Thyroid gland (tissue), 4 donors: ENCODE results near the gene NPHS1. TPM values are rescaled to one million over a fixed set of nuclear protein-coding genes. Genes with fewer than 3 reads are reported as not detected.
"Not testable (repeated sequence)": the region's sequence is repeated elsewhere in the genome, so short reads cannot be mapped to it uniquely, and the experiment has no call there.

Experiments
- DNase-seq, 2 donors: peaks; one replicate each; pipeline ENCODE4 v3.0.0-alpha.2; 2019
- H3K27ac ChIP-seq, 3 donors: fragments of 200-600 bp; sonication (generic); 1 replicate in 2 of 3; 2 replicates in 1 of 3; pipeline ENCODE4 v1.5.1; 2016 to 2019; ENCODE audit warnings: mild to moderate bottlenecking in 1 of 3, moderate library complexity in 1 of 3
- H3K27me3 ChIP-seq: fragments of 200-600 bp; sonication (generic); one replicate; pipeline ENCODE4 v1.5.1; 2019
- H3K36me3 ChIP-seq, 2 donors: fragments of 200-600 bp; sonication (generic); one replicate each; pipeline ENCODE4 v1.5.1; 2016 to 2019
- H3K4me1 ChIP-seq, 2 donors: fragments of 200-600 bp; sonication (generic); one replicate each; pipeline ENCODE4 v1.5.1; 2017 to 2019
- H3K4me3 ChIP-seq, 3 donors: fragments of 200-600 bp; sonication (generic); replicated peaks in 1 of 3; 1 replicate in 2 of 3; 2 replicates in 1 of 3; pipeline ENCODE4 v1.5.1; 2016; ENCODE audit warnings: mild to moderate bottlenecking in 1 of 3
- H3K9me3 ChIP-seq: fragments of 200-600 bp; sonication (generic); one replicate; pipeline ENCODE4 v1.5.1; 2017
- CTCF ChIP-seq, 6 experiments: fragments of 200-600 bp in 3 of 6; fragments of 450-650 bp in 3 of 6; sonication (generic) in 3 of 6; IDR thresholded peaks; one replicate each; pipeline ENCODE4 v1.5.1; 2016 to 2019; ENCODE audit warnings: antibody characterized with exemption in 6 of 6, mild to moderate bottlenecking in 2 of 6, inconsistent platforms in 1 of 6, moderate library complexity in 1 of 6
- POLR2A ChIP-seq, 2 donors: fragments of 450-650 bp; IDR thresholded peaks; one replicate each; pipeline ENCODE4 v1.6.1; 2017; ENCODE audit warnings: antibody characterized with exemption in 2 of 2, mild to moderate bottlenecking in 2 of 2, moderate library complexity in 1 of 2
- WGBS, 2 donors: methylation state at CpG; one replicate each; pipeline ENCODE4 v1.1.5; 2017; 5-methylcytosine and 5-hydroxymethylcytosine counted together
- intact Hi-C: fragments of 100-400 bp; cut with DNase I; formaldehyde crosslinking; loops from one replicate; pipeline ENCODE4 v1.15.1; 2023
- total RNA-seq, 4 donors: library from RNA; depleted of rRNA; stranded (reverse); fragments of >200 nt; gene quantifications; one replicate each; pipeline ENCODE4 v1.2.3, GENCODE V29; 2016

NPHS1 gene
- total RNA-seq, 4 donors from 2014 or later = not detected

DNA sequence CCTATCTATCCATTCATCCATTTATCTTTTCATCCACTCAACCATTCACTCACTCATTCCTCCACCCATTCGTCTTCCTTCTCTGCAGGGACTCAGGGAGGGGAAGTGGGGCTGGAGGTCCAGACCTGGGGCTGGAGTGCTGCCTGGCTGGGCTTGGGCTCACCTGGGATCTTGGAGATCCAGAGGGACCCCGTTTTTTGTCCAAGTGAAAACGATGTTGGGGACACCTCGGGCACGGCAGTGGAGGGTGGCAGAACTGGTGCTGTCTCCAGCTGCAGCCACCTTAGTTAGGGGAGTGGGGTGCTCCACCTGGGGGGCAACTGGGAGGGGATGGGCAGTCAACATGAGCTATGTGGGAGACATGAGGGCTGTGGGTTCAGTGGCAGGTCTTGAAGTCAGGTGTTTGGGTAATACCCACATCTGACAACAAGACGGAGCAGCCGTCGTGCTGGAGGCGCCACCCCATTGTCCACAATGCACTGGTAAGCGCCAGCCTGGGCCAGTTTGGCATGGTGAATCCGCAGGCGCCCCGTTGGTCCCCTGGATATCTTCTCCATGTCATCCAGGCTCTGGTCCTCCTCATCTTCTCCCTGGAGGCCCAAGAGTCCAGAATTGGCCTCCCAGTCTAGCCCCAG is 10.2 kb downstream of the NPHS1 start:
- TF ChIP-seq POLR2A (IDR thresholded peaks at IDR 0.05) = no peak
- TF ChIP-seq CTCF (IDR thresholded peaks at IDR 0.05) = no peak
- Histone ChIP-seq H3K27ac (no peak overlapping the region), H3K27me3 (peaks cover 17% of the 10 kb centered on the region), H3K9me3 (no peaks in the 10 kb centered on the region), H3K4me3 (no peak overlapping the region), H3K36me3 (no peaks in the 10 kb centered on the region), H3K4me1 (peaks cover 10 to 13% of the 10 kb centered on the region in 2 donors)
- no peak for DNase-seq
- 78 to 79% methylated on average over 11 to 13 of the region's 13 CpGs for WGBS, 2 donors
- intact Hi-C loops = no loop called here

DNA sequence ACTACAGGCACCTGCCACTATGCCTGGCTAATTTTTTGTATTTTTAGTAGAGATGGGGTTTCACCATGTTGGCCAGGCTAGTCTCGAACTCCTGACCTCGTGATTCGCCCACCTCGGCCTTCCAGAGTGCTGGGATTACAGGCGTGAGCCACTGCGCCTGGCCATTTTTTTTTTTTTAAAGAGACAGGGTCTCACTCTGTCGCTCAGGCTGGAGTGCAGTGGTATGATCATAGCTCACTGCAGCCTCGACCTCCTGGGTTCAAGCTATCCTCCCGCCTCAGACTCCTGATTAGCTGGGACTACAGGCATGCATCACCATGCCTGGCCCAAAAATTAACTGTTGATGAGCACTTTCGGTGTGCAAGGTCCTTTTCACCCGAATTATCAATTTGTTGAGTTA is 16.2 kb downstream of the NPHS1 start:
- DNase-seq, H3K36me3 ChIP-seq, H3K27ac ChIP-seq, intact Hi-C loops, H3K9me3 ChIP-seq, H3K4me3 ChIP-seq, H3K4me1 ChIP-seq, H3K27me3 ChIP-seq: not testable (repeated sequence)
- WGBS, 2 donors = 58 to 61% methylated on average over 11 of the region's 11 CpGs

GRCh38 chr19:35833972-35834371 is 18.3 kb downstream of the NPHS1 start:
- intact Hi-C loops = no loop called here

DNA sequence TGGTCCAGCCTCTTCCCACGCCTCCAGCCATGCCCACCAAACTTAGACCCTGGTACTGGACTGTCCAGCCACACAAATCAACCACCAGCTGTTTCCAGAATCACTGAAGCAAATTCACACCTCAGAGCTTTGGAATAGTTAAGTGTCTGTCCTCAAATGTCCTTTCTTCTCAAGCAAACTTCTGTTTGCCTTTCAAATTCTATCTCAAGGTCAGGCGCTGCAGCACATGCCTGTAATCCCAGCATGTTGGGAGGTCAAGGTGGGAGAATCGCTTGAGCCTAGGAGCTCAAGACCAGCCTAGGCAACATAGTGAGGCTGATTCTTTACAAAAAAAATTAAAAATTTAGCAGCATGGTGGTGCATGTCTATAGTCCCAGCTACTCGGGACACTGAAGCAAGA is 20.2 kb downstream of the NPHS1 start:
- Histone ChIP-seq H3K36me3 (no peaks in the 10 kb centered on the region), H3K9me3 (no peaks in the 10 kb centered on the region), H3K27me3 (no peaks in the 10 kb centered on the region), H3K4me3 (no peak overlapping the region), H3K4me1 (no peaks in the 10 kb centered on the region), H3K27ac (no peak overlapping the region)
- TF ChIP-seq POLR2A (IDR thresholded peaks at IDR 0.05) (no peak), CTCF (IDR thresholded peaks at IDR 0.05) (no peak)
- WGBS, 2 donors = 63 to 76% methylated on average over 4 of the region's 4 CpGs
- intact Hi-C loops = no loop called here
- DNase-seq = no peak

More at GRCh38 chr19:35833972-35834371, 18.3 kb downstream of the NPHS1 start:
- H3K4me3 ChIP-seq = no peak overlapping the region
- no peaks in the 10 kb centered on the region for H3K9me3 ChIP-seq
- H3K4me1 ChIP-seq = no peaks in the 10 kb centered on the region
- DNase-seq = no peak
- WGBS, 2 donors = 60 to 68% methylated on average over 7 of the region's 7 CpGs
- TF ChIP-seq POLR2A (IDR thresholded peaks at IDR 0.05) = no peak
- no peak for TF ChIP-seq CTCF (IDR thresholded peaks at IDR 0.05)
- no peaks in the 10 kb centered on the region for H3K36me3 ChIP-seq
- H3K27me3 ChIP-seq = no peaks in the 10 kb centered on the region
- H3K27ac ChIP-seq = no peak overlapping the region

DNA sequence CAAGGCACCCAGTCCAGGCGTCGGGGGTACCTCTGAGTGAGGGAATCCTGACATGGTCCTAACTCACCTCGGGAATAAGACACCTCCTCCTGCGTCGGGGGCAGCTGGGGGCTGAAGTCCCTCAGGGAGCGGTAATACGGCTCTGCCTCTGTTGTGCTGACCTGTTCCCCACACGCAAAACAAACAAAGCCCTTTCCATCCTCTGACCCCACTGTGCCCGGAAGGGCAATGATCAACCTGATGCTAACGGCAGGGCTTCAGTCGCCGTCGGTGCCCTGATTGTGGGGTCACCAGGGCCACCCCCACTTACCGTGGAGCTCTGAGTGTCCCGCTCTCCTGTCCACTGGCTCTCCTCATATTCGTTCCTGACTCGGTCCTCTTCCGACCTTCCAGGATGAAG is 21.3 kb downstream of the NPHS1 start:
- no peaks in the 10 kb centered on the region for H3K27me3 ChIP-seq
- WGBS, 2 donors = 64 to 79% methylated on average over 18 of the region's 18 CpGs

More for the DNA sequence above, 21.3 kb downstream of the NPHS1 start:
- H3K27ac ChIP-seq = no peak overlapping the region
- no peaks in the 10 kb centered on the region for H3K4me1 ChIP-seq
- DNase-seq = no peak
- intact Hi-C loops = no loop called here
- H3K4me3 ChIP-seq = no peak overlapping the region
- no peaks in the 10 kb centered on the region for H3K36me3 ChIP-seq
- H3K9me3 ChIP-seq = no peaks in the 10 kb centered on the region
- no peak for TF ChIP-seq CTCF (IDR thresholded peaks at IDR 0.05)
- TF ChIP-seq POLR2A (IDR thresholded peaks at IDR 0.05) = no peak
